Endothelial cell of hepatic sinusoid (primary cell): ENCODE measurements around the gene CCT5.
"Not testable (repeated sequence)": the region's sequence is repeated elsewhere in the genome, so short reads cannot be mapped to it uniquely, and the experiment has no call there.

Experiments
- in situ Hi-C: cut with HindIII; loops from 2 replicates; pipeline ENCODE4 v1.10.0; 2017; ENCODE audit warnings: low sequenced_read_pairs

CCT5 gene

GRCh38 chr5:10275460-10275859 lies 25.4 kb downstream of the CCT5 start:
- in situ Hi-C loops, result no loop called here

- in situ Hi-C loops, result no loop called here
These were observed 25.9 kb downstream of the CCT5 start for GRCh38 chr5:10275991-10276390.

- in situ Hi-C loops, result no loop called here
These were observed 26.6 kb downstream of the CCT5 start for GRCh38 chr5:10276691-10277090.

GRCh38 chr5:10277773-10278630 lies 27.9 kb downstream of the CCT5 start:
- in situ Hi-C loops, result no loop called here

- in situ Hi-C loops, result no loop called here
These were observed 28.7 kb downstream of the CCT5 start for GRCh38 chr5:10278658-10279279.

GRCh38 chr5:10279328-10279727 lies 29.2 kb downstream of the CCT5 start:
- in situ Hi-C loops, result no loop called here

- in situ Hi-C loops, result no loop called here
These were observed 30.0 kb downstream of the CCT5 start for GRCh38 chr5:10279925-10280720.

- in situ Hi-C loops, result no loop called here
These were observed 34.0 kb downstream of the CCT5 start for GRCh38 chr5:10283927-10284635.

- in situ Hi-C loops, result not testable (repeated sequence)
These were observed 35.3 kb downstream of the CCT5 start for GRCh38 chr5:10285362-10285761.

GRCh38 chr5:10286162-10286861 lies 36.2 kb downstream of the CCT5 start:
- in situ Hi-C loops, result no loop called here

- in situ Hi-C loops, result no loop called here
These were observed 36.8 kb downstream of the CCT5 start for GRCh38 chr5:10286862-10287227.

- in situ Hi-C loops, result no loop called here
These were observed 38.6 kb downstream of the CCT5 start for GRCh38 chr5:10288592-10289219.

- in situ Hi-C loops, result no loop called here
These were observed 39.3 kb downstream of the CCT5 start for GRCh38 chr5:10289353-10289752.

GRCh38 chr5:10289991-10290390 lies 39.9 kb downstream of the CCT5 start:
- in situ Hi-C loops, result loop anchor here (10.0 kb wide), 1 partner anchor 135 kb away; no protein-coding TSS in a partner anchor

GRCh38 chr5:10290438-10290837 lies 40.4 kb downstream of the CCT5 start:
- in situ Hi-C loops, result loop anchor here (10.0 kb wide), 1 partner anchor 134 kb away; no protein-coding TSS in a partner anchor

GRCh38 chr5:10291692-10292339 lies 41.7 kb downstream of the CCT5 start:
- in situ Hi-C loops, result loop anchor here (10.0 kb wide), 1 partner anchor 133 kb away; no protein-coding TSS in a partner anchor

GRCh38 chr5:10293907-10294662 lies 44.0 kb downstream of the CCT5 start:
- in situ Hi-C loops, result loop anchor here (10.0 kb wide), 1 partner anchor 131 kb away; no protein-coding TSS in a partner anchor

- in situ Hi-C loops, result loop anchor here (10.0 kb wide), 1 partner anchor 129 kb away; no protein-coding TSS in a partner anchor
These were observed 45.7 kb downstream of the CCT5 start for GRCh38 chr5:10295619-10296326.
